HG03103 (cell line): ENCODE data around the gene SECISBP2L.
A peak's percentile ranks its signal among the peaks of the same experiment; 100 is the strongest.

Experiments
- ATAC-seq: cut with Tn5 transposase; IDR thresholded peaks from one replicate; pipeline ENCODE4 v1.9.1; 2021; ENCODE audit warnings: low read depth; ENCODE audit not compliant: unreplicated experiment

Gene SECISBP2L

DNA sequence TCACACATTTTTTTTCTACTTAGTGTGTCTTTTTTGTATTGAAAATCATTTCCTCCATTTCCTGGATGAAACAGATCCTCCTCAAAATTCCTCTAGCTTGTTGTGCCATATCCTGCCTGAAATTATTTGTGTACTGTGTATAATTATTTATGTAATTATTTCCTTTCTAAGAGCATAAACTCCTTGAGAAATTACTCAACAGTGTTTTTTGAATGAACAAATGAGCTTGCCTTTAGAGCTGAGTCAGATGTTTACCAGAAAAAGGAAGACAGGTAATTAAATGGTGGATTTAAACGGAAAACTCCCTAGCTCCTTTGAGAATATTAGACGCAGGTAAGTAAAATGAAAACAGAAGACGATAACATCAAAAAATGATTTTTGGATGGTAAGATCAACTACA, 13.2 kb upstream of the SECISBP2L start:
- ATAC-seq: no peak

DNA sequence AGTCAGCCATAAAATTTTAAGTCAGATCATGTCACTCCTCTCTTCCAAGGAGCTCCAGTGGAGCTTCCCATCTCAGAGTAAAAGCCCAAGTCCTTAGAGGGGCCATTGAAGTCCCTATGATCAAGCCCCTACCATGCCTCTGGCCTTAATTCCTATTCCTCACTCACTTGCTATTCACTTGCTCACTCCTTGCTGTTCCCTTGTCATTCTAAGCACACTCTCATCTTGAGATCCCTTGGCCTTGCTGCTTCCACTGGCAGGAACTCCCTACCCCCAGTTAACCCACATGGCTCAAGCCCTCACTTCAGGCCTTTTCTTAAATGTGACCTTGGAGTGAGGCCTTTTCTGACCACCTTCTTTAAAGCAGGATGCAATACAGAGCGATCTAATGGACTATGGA, 12.3 kb upstream of the SECISBP2L start:
- no peak for ATAC-seq

- no peak for ATAC-seq
Observed at GRCh38 chr15:49055630-49056029, 9.4 kb upstream of the SECISBP2L start.

DNA sequence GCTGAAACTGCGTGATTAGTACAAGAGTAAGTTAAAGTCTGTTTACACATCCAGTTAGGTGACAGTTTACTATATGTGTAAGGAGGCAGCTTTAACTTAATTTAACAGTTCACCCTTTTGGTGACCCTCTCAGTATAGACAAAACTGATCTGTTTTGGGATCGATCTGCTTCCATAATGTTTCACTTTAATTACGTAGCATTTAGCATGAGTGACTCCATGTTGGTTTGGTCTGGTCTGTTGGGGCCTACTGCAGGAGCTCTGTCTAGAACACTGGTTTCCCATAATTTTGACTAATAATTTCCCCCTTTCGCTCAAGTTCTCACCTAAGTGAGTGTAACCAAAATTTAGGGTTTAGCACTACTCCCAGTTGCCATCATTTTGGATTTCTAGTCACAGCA, 6.4 kb upstream of the SECISBP2L start:
- no peak for ATAC-seq

DNA sequence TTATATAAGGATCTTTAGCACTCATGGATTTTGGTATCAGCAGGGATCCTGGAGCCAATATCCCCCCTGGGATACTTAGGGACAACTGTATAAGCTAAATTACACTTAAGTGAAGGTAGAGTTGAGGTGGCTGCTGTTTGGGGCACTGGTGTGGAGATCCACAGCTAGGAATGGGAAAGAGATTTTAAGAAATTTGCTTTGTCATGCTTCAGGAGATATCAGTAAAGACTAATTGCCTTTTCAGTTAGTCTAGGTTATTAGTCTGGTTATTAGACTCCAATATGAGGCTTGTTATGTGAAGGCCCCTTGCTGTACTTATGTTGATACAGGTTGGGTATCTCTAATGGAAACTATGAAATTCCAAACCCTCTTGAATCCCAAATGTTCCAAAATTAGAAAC, 1.2 kb upstream of the SECISBP2L start:
- no peak for ATAC-seq

- peak; percentile 31 for ATAC-seq
Observed at GRCh38 chr15:49045751-49046219, 461 bp downstream of the SECISBP2L start.

DNA sequence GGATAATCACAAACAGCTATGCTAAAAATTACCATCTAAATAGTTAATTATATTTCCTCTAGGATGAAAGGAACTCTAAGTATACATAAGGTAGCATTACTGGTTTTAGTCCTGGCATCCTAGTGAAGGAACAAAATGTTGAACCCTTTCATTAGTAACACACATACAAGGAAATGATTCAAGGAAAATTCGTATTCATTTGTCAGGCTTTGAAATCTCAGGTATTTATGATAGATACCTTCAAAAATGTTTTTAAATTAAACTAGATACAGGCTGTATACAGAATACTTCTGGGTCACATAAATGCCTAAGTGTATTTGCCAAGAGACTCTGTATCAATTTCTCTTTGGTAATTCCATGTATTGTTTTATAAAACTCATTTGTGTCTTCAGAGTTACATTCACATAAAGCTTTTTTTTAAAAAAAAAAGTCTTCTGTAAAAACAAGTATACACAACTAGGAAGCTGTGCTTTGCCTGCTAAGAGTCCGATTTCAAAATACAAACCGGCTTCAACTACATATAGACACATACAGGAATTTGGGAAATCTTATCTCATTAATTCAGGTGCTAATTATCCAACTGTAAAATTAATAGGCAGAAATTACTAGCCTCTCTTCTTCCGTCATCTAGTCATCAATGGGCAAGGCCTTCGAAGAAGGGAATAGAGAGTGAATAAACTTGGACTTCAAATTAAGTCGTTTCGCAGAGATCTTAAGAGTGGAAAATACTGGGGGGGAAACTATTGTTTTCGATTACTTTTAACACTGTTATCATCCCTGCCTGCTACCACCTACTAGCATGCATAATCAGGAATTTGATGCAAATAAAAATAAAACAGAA, 1.3 kb downstream of the SECISBP2L start:
- no peak for ATAC-seq

GRCh38 chr15:49044002-49044401, 2.2 kb downstream of the SECISBP2L start:
- ATAC-seq: no peak

DNA sequence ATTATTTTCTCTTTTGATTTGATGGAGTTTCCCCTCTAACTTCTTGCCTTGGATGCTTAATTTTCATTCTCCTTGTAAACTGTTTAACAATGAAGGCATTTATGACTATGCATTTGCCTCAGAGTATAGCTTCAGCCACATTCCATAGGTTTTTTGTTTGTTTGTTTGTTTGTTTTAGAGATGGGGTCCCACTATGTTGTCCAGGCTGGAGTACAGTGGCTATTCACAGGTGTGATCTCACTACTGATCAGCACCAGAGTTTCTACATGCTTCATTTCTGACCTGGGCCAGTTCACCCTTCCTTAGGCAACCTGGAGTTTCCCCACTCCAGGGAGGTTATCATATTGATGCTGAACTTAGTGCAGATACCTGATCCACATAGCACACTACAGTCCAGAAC, 4.1 kb downstream of the SECISBP2L start:
- no peak for ATAC-seq

GRCh38 chr15:49041426-49041825, 4.8 kb downstream of the SECISBP2L start:
- ATAC-seq: no peak

DNA sequence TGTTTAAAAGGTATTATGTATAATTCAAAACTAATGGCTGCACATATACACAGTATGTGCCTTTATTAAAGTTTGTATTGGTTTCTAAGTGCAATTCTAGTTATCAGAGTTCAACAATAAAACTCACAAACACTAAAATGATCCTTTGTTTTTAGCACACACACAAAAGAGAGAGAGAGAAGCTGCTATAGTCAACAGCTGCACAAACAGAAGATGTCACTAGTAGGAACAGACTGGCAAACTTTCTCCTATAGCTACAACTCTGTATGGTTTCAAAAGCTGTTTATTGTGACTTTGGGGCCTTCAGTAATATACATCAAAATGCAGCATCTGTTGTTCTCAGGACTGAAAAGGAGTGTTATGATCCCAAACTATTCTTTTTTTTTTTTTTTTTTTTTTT, 6.1 kb downstream of the SECISBP2L start:
- ATAC-seq: no peak

DNA sequence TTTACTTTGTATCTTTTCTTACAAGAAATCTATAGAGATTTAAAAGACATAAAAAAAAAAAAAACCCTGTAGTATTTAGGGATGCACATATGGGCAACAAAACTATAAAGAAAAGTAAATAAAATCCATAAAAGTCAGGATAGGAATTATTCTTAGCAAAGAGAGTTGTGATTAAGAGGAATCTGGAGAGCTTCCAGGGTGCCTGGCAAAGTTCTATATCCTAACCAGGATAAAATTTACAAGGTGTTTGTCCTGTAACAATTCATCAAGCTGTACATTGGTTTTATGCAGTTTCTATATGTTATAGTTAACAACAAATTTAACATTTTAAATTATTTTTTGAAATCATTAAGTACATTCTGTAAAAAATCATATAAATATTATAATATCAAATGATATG, 7.9 kb downstream of the SECISBP2L start:
- ATAC-seq: no peak

GRCh38 chr15:49037546-49037940, 8.7 kb downstream of the SECISBP2L start:
- no peak for ATAC-seq

- no peak for ATAC-seq
Observed at GRCh38 chr15:49036650-49037545, 9.3 kb downstream of the SECISBP2L start.

- no peak for ATAC-seq
Observed at GRCh38 chr15:49035825-49036224, 10.4 kb downstream of the SECISBP2L start.

- ATAC-seq: no peak
Observed at GRCh38 chr15:49032601-49033145, 13.6 kb downstream of the SECISBP2L start.

GRCh38 chr15:49031804-49032203, 14.4 kb downstream of the SECISBP2L start:
- ATAC-seq: no peak

GRCh38 chr15:49026700-49027099, 19.5 kb downstream of the SECISBP2L start:
- no peak for ATAC-seq

DNA sequence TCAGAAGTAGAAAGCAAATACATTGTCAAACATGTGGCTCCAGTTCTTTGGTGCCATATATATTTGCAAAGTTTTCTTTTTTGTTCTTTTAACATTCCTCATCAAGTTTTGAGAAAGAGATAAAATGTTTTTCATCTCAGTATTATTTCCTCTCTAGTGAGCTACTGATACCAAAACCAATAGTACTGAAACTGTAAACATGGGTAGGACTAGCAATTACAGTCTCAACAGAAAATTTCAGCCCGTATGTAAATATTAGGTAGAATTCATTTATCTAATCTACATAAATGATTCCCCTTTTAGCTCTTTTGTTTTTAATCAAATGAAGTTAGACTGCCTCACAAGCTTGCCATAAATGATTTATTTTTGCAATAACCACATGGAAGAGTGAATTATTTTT, 21.4 kb downstream of the SECISBP2L start:
- ATAC-seq: peak; percentile 67

GRCh38 chr15:49023354-49023753, 22.9 kb downstream of the SECISBP2L start:
- ATAC-seq: peak; percentile 72

- no peak for ATAC-seq
Observed at GRCh38 chr15:49015896-49016295, 30.4 kb downstream of the SECISBP2L start.
